Astrocyte of the cerebellum (primary cell): ENCODE measurements around the gene USP24.

ENCODE experiments used
- DNase-seq: peaks from one replicate; pipeline ENCODE4 v3.0.0-alpha.2; 2011; ENCODE audit warnings: low read depth
- H3K4me3 ChIP-seq: 2 replicates; pipeline ENCODE4 v1.5.1; 2011; ENCODE audit warnings: mild to moderate bottlenecking, low read depth, low read length, moderate library complexity
- CTCF ChIP-seq: IDR thresholded peaks from 2 replicates; pipeline ENCODE4 v1.5.1; 2012; ENCODE audit warnings: low read length, low read depth, moderate library complexity, mild to moderate bottlenecking; ENCODE audit errors: missing control alignments
- in situ Hi-C: cut with HindIII; loops from 2 replicates; pipeline ENCODE4 v1.10.0; 2017; ENCODE audit warnings: low sequenced_read_pairs

USP24 gene

GRCh38 chr1:55179177-55179835, 35.9 kb downstream of the USP24 start:
- no peak for DNase-seq
- no peak for TF ChIP-seq CTCF
- H3K4me3 ChIP-seq, result no peak overlapping the region
- in situ Hi-C loops, result no loop called here

GRCh38 chr1:55172687-55173086, 42.5 kb downstream of the USP24 start:
- in situ Hi-C loops, result no loop called here
- DNase-seq, result no peak
- TF ChIP-seq CTCF, result no peak
- no peak overlapping the region for H3K4me3 ChIP-seq

GRCh38 chr1:55172272-55172671, 42.9 kb downstream of the USP24 start:
- TF ChIP-seq CTCF, result no peak
- DNase-seq, result no peak
- no peak overlapping the region for H3K4me3 ChIP-seq
- in situ Hi-C loops, result no loop called here

GRCh38 chr1:55171694-55172093, 43.5 kb downstream of the USP24 start:
- no peak for TF ChIP-seq CTCF
- no peak for DNase-seq
- in situ Hi-C loops, result no loop called here
- no peak overlapping the region for H3K4me3 ChIP-seq

GRCh38 chr1:55170426-55170825, 44.7 kb downstream of the USP24 start:
- in situ Hi-C loops, result no loop called here
- no peak overlapping the region for H3K4me3 ChIP-seq
- no peak for TF ChIP-seq CTCF
- DNase-seq, result no peak

GRCh38 chr1:55169126-55169525, 46.0 kb downstream of the USP24 start:
- H3K4me3 ChIP-seq, result no peak overlapping the region
- in situ Hi-C loops, result no loop called here
- DNase-seq, result no peak
- TF ChIP-seq CTCF, result no peak
